ENCODE data around the gene OR5V1.
"Not testable (repeated sequence)": the region's sequence is repeated elsewhere in the genome, so short reads cannot be mapped to it uniquely, and the experiment has no call there.

OR5V1 gene

GRCh38 chr6:29368765-29369164, at the start of gene OR5V1:
TSS of gene OR5V1 (minus strand) at chr6:29368865. CDS start at chr6:29356195, 12,670 bp downstream.
- no peak for DNase-seq

GRCh38 chr6:29414588-29414987, 45.9 kb upstream of the OR5V1 start, which contains the start of gene OR12D1:
TSS of gene OR12D1 (plus strand) at chr6:29414928.
- no peak for DNase-seq

GRCh38 chr6:29403801-29404200, 35.1 kb upstream of the OR5V1 start:
- no peak for DNase-seq

GRCh38 chr6:29399525-29399924, 30.9 kb upstream of the OR5V1 start:
- no peak for DNase-seq

- no peak for DNase-seq
These were observed 26.7 kb upstream of the OR5V1 start, which contains the start of gene OR12D2 for GRCh38 chr6:29395331-29395730. TSS of gene OR12D2 (plus strand) at chr6:29395631. CDS start at chr6:29396700, 1,069 bp downstream.

GRCh38 chr6:29388533-29388932, 19.9 kb upstream of the OR5V1 start:
- DNase-seq, result no peak

GRCh38 chr6:29376003-29376402, 7.3 kb upstream of the OR5V1 start:
- no peak for DNase-seq

- no peak for DNase-seq
These were observed 6.5 kb upstream of the OR5V1 start, which contains the start of gene OR12D3 for GRCh38 chr6:29375191-29375590. TSS of gene OR12D3 (minus strand) at chr6:29375291. CDS start at chr6:29375287, 4 bp downstream.

- no peak for DNase-seq
These were observed 13.1 kb downstream of the OR5V1 start for GRCh38 chr6:29355603-29356002.

GRCh38 chr6:29354980-29355379, 13.7 kb downstream of the OR5V1 start:
- DNase-seq, result no peak

- DNase-seq, result not testable (repeated sequence)
These were observed 19.3 kb downstream of the OR5V1 start for GRCh38 chr6:29349348-29349747.

- DNase-seq, result no peak
These were observed 23.3 kb downstream of the OR5V1 start for GRCh38 chr6:29345380-29345779.

- DNase-seq, result no peak
These were observed 32.4 kb downstream of the OR5V1 start for GRCh38 chr6:29336269-29336668.

GRCh38 chr6:29332676-29333075, 36.0 kb downstream of the OR5V1 start:
- DNase-seq, result no peak

GRCh38 chr6:29325777-29326176, 42.9 kb downstream of the OR5V1 start:
- no peak for DNase-seq

GRCh38 chr6:29323332-29323731, 45.3 kb downstream of the OR5V1 start:
- not testable (repeated sequence) for DNase-seq

GRCh38 chr6:29319931-29320330, 48.7 kb downstream of the OR5V1 start:
- DNase-seq, result no peak
